ENCODE data around the gene STYK1.
"Not testable (repeated sequence)": the region's sequence is repeated elsewhere in the genome, so short reads cannot be mapped to it uniquely, and the experiment has no call there.

Gene STYK1

GRCh38 chr12:10688042-10688441, 14.2 kb upstream of the STYK1 start:
- no peak for DNase-seq

GRCh38 chr12:10672231-10672868, 1.5 kb downstream of the STYK1 start:
- DNase-seq: no peak

- no peak for DNase-seq
Observed at GRCh38 chr12:10669533-10669932, 4.3 kb downstream of the STYK1 start.

GRCh38 chr12:10668526-10668925, 5.3 kb downstream of the STYK1 start:
- no peak for DNase-seq

- no peak for DNase-seq
Observed at GRCh38 chr12:10667581-10667980, 6.3 kb downstream of the STYK1 start.

GRCh38 chr12:10664499-10664898, 9.4 kb downstream of the STYK1 start:
- no peak for DNase-seq

GRCh38 chr12:10663869-10664268, 10.0 kb downstream of the STYK1 start:
- DNase-seq: no peak

DNA sequence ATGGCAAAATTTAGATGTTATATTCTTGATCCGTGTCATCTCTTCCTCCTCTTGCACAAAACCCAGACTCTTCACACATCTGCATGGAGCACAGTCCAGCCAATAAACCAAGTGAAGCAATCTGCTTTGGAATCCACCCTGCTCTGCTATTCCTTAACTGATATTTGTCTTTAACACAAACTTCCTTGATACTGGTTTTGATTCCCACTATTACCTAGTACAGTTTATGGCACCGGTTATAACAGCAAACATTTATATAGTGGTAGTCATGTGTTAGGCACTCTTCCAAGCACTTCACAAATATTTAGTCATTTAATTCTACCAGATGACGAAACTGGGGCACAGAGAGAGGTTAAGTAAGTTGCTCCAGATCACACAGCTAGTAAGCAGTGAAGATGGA, 12.5 kb downstream of the STYK1 start:
- DNase-seq: peak; percentile 14

- DNase-seq: no peak
Observed at GRCh38 chr12:10654003-10654402, 19.8 kb downstream of the STYK1 start.

- DNase-seq: no peak
Observed at GRCh38 chr12:10652192-10652591, 21.7 kb downstream of the STYK1 start.

DNA sequence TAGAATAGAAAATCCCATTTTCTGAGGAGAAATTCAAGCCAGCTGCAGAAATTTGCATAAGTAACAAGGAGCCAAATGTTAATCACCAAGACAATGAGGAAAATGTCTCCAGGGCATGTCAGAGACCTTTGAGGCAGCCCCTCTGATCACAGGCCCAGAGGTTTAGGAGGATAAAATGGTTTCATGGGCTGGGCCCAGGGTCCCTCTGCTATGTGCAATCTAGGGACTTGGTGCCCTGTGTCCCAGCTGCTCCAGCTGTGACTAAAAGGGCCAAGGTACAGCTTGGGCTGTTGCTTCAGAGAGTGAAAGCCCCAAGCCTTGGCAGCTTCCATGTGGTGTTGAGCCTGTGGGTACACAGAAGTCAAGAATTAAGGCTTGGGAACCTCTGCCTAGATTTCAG, 27.3 kb downstream of the STYK1 start:
- DNase-seq: not testable (repeated sequence)

DNA sequence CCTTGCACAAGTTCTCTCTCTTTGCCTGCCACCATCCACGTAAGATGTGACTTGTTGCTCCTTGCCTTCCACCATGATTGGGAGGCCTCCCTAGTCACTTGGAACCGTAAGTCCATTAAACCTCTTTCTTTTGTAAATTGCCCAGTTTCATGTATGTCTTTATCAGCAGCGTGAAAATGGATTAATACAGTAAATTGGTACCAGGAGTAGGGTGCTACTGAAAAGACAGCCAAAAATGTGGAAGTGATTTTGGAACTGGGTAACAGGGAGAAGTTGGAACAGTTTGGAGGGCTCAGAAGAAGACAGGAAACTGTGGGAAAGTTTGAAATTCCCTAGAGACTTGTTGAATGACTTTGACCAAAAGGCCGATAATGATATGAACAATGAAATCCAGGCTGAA, 27.9 kb downstream of the STYK1 start:
- DNase-seq: no peak

DNA sequence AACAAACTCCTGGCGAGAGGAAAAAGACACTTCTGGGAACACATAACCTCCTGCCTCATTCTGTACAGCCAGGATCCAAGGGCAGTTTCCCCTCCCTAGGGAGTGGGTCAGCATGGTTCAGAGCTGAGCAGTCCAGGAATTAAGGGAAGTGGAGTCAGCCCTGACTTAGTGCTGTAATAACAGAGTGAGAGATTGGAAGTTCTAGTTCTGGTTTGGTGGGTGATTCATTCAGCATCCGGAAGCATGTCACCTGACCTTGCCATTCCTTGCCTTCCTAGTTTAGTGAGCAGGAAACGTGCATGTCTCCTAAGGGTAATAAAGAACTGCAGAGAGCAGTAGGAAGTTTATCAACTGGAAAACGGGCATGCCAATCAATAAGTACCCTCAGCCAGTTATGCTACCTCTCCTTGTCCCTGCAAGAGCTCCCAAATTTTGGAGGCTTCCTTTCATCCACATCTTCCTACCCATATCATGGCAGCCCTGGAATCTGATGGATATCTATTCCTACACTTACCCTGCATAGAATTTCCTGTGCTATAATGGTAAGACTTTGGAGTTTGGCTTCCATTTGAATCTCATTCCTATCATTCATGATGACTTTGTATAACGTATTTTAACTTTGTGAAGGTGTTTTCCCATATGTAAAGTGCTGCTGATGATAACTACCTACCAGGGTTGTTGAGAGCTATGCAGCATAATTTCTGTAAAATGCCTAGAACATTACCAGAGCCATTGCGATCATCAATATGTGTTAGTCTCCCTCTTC, 31.9 kb downstream of the STYK1 start:
- DNase-seq: peak; percentile 53

- no peak for DNase-seq
Observed at GRCh38 chr12:10638728-10639127, 35.1 kb downstream of the STYK1 start.

DNA sequence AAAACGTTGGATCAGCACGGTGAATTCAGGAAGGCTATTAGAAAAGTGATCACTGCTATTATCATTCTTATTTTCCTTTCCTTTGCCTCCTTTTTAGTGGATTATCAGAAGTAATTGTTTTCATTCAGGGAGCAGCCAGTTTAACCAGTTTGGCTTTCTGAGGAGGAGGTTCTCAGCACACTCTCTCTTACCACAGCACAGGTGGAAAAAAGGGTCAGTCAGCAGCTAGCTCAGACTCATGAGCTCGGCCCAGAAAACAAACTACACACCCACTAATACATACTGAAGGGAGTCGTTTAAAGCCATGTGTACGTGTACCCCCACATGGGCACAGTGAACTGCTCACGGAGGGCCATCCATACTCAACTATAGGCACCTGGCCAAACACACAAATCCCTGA, 37.2 kb downstream of the STYK1 start:
- no peak for DNase-seq

DNA sequence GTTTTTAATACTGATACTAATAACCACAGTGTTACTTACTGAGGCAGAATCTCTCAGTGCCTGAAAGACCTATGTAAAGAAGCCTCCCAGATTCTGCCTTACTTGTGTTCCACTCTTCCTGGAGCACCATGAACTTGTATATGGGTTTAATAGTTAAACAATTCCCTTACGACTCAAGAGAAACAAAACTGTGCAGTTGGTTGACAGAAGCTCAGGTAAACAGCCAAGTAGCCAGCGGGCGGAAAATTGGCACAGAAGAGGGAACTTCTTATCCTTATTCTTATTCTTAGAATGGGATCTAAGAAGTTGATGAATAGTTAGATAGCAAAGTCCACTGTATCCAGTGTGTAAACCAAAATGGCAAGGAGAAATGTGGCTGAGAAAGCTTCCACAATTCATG, 37.7 kb downstream of the STYK1 start:
- DNase-seq: no peak

DNA sequence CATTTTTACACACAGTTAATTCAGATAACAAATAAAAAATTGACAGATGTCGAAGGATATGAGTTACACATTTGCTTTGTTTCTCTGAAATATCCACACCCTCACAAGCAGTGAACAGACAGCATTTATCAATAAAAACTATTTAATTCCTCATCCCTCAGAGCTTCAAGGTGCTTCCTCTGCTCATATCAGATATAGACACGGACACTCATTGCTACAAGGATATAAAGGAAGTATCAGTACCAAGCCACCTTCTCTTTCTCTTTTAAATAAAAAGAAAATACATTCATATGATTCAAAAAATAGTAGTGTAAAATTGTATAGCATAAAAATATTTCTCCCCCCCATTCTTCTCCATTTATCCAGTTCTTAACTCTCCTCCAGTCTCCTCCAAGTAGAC, 38.5 kb downstream of the STYK1 start:
- no peak for DNase-seq

DNA sequence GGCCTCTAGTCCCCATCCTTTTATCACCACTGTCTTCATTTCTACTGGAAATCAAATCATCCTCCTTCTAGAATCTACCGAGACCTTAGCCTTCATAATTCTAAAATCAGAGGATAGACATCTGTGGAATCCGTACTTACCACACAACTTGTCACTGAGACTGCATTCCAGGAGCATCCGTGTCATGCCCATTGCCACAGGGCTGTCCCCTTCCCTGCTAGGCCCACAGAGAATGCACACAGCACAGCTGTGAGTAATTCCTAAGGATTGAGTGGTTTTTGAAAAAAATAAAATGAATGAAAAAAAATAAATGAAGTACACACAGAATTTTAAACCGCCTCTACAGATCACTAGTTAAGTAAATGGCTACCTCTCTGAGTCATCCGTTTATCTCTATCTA, 39.4 kb downstream of the STYK1 start:
- DNase-seq: peak; percentile 81

DNA sequence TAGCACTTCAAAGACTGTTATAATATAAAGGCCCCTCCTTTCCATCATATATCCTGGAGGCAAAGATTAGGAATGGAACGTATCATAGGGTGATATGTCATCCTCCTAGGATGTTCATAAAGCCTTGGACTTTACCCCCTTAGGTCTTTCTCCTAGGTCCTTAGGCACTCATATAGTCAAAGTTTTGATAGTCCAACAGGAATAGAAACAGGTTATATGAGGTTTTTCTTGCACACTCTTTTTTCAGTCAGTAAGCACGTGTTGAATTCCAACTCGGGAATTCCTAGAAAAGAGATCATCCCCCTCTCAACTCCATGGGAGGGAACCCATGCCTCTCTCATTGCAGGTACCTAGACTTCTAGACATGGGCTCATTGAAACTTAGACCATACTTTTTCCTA, 40.3 kb downstream of the STYK1 start:
- DNase-seq: no peak

DNA sequence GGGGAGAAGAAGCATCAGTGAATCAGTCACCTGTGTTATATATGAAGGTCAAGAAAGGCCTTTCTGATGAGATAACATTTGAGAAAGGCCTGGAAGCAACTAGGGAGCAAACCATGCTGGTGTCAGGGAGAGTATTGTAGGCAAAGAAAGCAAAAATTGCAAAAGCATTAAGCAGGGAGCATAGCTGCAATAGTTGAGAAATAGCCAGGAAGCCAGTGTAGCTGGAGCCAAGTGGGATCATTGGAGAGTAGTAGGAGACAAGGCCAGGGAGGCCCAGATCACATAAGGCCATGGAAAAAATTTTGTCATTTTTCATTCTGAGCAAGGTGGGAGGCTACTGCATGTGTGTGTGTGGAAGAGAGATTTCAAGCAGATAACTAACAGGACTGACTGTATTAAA, 41.6 kb downstream of the STYK1 start:
- peak; percentile 62 for DNase-seq

DNA sequence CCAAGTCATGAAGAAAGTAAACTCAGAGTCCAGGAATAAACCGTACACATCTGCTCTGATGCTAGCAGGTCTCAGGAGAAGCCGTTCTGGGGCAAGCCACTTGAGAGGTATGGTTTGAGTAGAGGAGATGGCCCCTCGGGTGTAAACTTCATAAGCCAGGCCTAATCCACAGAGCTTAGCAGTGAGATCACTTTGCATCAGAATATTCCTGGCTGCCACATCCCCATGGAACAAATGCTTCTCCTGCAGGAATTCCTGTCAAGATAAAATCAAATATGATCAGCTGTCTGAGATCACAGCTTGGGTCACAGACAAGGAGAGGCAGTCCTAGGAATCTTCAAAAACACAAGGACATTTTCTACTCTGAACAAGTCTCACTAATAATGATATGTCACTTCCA, 49.2 kb downstream of the STYK1 start:
- DNase-seq: peak; percentile 1

GRCh38 chr12:10623131-10623530, 50.7 kb downstream of the STYK1 start:
- DNase-seq: peak; percentile 34

DNA sequence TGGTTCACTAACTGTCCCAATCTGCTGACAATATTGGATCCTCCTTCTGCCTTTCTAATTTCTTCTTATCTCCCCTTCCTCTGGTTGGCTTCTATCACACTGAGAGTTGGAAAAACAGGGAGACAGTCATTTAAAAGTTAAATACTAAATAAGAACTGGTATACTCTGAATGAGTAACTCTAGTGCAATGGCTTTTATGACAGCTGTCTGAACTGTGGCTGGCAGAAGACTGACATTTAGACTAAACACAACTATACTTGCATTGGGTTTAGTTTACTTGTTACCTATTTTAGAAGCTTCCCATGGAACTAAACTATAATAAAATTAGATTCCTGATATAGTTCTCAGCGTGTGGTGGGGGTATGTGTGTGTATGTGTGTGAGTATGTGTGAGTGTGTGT, 52.6 kb downstream of the STYK1 start:
- no peak for DNase-seq

DNA sequence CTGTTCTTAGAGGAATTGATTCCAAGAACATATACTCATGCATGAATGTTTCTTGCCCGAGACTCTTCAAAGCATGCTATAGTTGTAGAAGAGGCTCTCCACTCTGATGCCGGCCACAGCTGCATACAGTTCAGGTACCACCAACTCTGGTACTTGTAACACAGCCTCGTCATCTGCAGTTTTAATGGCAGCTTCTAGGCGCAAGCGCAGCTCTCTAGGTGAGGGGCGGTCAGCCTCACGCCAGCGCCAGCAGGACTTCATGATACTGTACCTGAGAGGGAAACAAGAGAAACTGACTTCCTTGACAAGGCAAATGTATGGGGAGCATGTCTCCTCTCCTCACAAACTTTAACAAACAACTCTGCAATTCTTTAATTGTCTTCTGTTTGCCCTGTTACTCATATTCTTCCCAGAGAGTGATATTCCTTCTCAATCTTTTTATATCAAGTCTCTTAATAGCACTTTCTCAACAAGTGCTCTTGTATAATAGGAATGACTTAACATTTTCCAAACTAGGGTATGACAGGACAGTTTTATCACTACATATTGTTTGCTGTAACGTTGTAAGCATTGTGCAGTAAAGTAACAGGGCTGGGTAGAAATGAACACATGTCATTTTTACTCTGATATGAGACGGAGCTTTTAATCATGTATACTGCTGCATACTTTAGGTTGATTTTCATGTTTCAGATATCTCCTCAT, 53.6 kb downstream of the STYK1 start:
- no peak for DNase-seq

Measured in fibroblast of upper back skin (primary cell).